ENCODE data around the gene YBEY.

DNA sequence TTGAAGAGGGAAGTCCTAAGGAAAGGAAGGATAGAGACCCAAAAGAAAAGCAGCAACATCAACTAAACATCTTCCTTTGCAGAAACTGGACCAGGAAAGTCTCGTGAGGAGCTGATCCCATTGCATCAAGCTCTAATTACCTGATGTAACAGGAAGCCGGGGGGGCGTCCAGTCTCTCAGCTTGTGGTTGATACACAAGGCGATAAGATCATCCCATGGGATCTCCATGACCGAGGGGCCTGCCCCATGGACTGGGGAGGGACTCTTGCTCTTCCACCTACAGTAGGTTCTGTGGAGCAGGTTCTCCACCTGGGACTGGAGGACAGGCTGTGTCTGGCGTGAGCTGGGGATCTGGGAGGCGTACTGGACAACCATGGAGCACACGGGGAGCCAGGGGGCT lies 42.8 kb upstream of the YBEY start:
- TF ChIP-seq, protein P1, sequence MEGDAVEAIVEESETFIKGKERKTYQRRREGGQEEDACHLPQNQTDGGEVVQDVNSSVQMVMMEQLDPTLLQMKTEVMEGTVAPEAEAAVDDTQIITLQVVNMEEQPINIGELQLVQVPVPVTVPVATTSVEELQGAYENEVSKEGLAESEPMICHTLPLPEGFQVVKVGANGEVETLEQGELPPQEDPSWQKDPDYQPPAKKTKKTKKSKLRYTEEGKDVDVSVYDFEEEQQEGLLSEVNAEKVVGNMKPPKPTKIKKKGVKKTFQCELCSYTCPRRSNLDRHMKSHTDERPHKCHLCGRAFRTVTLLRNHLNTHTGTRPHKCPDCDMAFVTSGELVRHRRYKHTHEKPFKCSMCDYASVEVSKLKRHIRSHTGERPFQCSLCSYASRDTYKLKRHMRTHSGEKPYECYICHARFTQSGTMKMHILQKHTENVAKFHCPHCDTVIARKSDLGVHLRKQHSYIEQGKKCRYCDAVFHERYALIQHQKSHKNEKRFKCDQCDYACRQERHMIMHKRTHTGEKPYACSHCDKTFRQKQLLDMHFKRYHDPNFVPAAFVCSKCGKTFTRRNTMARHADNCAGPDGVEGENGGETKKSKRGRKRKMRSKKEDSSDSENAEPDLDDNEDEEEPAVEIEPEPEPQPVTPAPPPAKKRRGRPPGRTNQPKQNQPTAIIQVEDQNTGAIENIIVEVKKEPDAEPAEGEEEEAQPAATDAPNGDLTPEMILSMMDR (IDR thresholded peaks at IDR 0.05; ENCODE audit: extremely low read depth in 1 of 2, insufficient read depth in 1 of 2, low read depth in 1 of 2, low read length in 2 of 2): no peak
- TF ChIP-seq EZH2 (IDR thresholded peaks at IDR 0.05; ENCODE audit: borderline replicate concordance, low read depth, low read length, severe bottlenecking) (no peak), POLR2A (IDR thresholded peaks at IDR 0.05; ENCODE audit: low read depth, low read length) (no peak), POLR2AphosphoS5 (IDR thresholded peaks at IDR 0.05; ENCODE audit: insufficient read depth, low read depth, low read length) (no peak), GATA2 (IDR thresholded peaks at IDR 0.05; ENCODE audit: insufficient read depth, insufficient read length, low read depth, low read length) (no peak), JUN (IDR thresholded peaks at IDR 0.05; ENCODE audit: borderline replicate concordance, insufficient read depth, insufficient read length, low read depth) (no peak), MYC (IDR thresholded peaks at IDR 0.05; ENCODE audit: low read depth, low read length) (no peak)
